ENCODE data around the gene LST1. TPM values are rescaled to one million over a fixed set of nuclear protein-coding genes. Genes with fewer than 3 reads are reported as not detected.

The LST1 gene
- total and polyA plus RNA-seq, 2 of the 8 experiments (the other 6 are each of a cell fraction or from before 2014, with no cell fraction given) = not detected

GRCh38 chr6:31579119-31579505, 7.0 kb upstream of the LST1 start (continued):
- TF ChIP-seq CHD7 (IDR thresholded peaks at IDR 0.05; ENCODE audit: insufficient replicate concordance, low read length) (no peak), CBX8 (IDR thresholded peaks at IDR 0.05; ENCODE audit: borderline replicate concordance, low read depth, low read length) (no peak), KDM1A (IDR thresholded peaks at IDR 0.05; ENCODE audit: borderline replicate concordance, low read length) (no peak)
